CD8-positive, alpha-beta memory T cell (primary cell): ENCODE measurements around the gene ALPK3. TPM values are rescaled to one million over a fixed set of nuclear protein-coding genes. Genes with fewer than 3 reads are reported as not detected.

Source experiments
- CTCF ChIA-PET: fragments of 350-600 bp; sonication (Branson Sonifier 250); formaldehyde crosslinking; loops from one replicate; lab custom pipeline; 2021; ENCODE audit warnings: antibody characterized with exemption; lab: Charles Lee
- POLR2A ChIA-PET: fragments of 350-600 bp; sonication (Branson Sonifier 250); formaldehyde crosslinking; loops from one replicate; lab custom pipeline; 2021; ENCODE audit warnings: antibody characterized with exemption; lab: Charles Lee
- DNase-seq, 5 donors: peaks; one replicate each; pipeline versions ENCODE4 v3.0.0 to v3.0.0-alpha.2; 2020 to 2022; ENCODE audit warnings: mixed read lengths in 1 of 5
- H3K27ac ChIP-seq: one replicate; pipeline ENCODE4 v1.7.0; 2013; ENCODE audit warnings: low read depth, mild to moderate bottlenecking, low read length, moderate library complexity
- H3K27me3 ChIP-seq: 2 replicates; pipeline ENCODE4 v1.7.0; 2013; ENCODE audit warnings: low read length, mild to moderate bottlenecking; ENCODE audit not compliant: insufficient read depth, poor library complexity, severe bottlenecking
- H3K36me3 ChIP-seq: 2 replicates; pipeline ENCODE4 v1.7.0; 2013; ENCODE audit warnings: mild to moderate bottlenecking, low read length, moderate library complexity; ENCODE audit not compliant: insufficient read depth
- H3K4me1 ChIP-seq: 2 replicates; pipeline ENCODE4 v1.7.0; 2013; ENCODE audit warnings: mild to moderate bottlenecking, low read length, moderate library complexity; ENCODE audit not compliant: insufficient read depth
- H3K4me3 ChIP-seq: 2 replicates; pipeline ENCODE4 v1.7.0; 2013; ENCODE audit warnings: mild to moderate bottlenecking, low read length
- H3K9me3 ChIP-seq: 2 replicates; pipeline ENCODE4 v1.7.0; 2013; ENCODE audit warnings: mild to moderate bottlenecking, low read length
- H3K27ac Mint-ChIP-seq, 8 donors: one replicate each; pipeline ENCODE4 v1.8.0; 2020 to 2021; ENCODE audit warnings: mixed read lengths in 8 of 8, mild to moderate bottlenecking in 6 of 8, inconsistent platforms in 3 of 8, moderate library complexity in 3 of 8
- H3K27me3 Mint-ChIP-seq, 2 donors: one replicate each; pipeline ENCODE4 v1.8.0; 2020 to 2021; ENCODE audit warnings: mixed read lengths in 2 of 2, mild to moderate bottlenecking in 1 of 2, moderate library complexity in 1 of 2
- H3K36me3 Mint-ChIP-seq, 3 donors: one replicate each; pipeline ENCODE4 v1.8.0; 2020 to 2021; ENCODE audit warnings: mixed read lengths in 3 of 3, inconsistent platforms in 1 of 3, mild to moderate bottlenecking in 1 of 3
- H3K4me1 Mint-ChIP-seq, 3 donors: one replicate each; pipeline ENCODE4 v1.8.0; 2020 to 2021; ENCODE audit warnings: mixed read lengths in 3 of 3, inconsistent platforms in 1 of 3, mild to moderate bottlenecking in 1 of 3
- H3K4me3 Mint-ChIP-seq, 7 donors: one replicate each; pipeline ENCODE4 v1.8.0; 2020 to 2021; ENCODE audit warnings: mixed read lengths in 7 of 7, mild to moderate bottlenecking in 6 of 7, moderate library complexity in 4 of 7, inconsistent platforms in 2 of 7
- H3K9me3 Mint-ChIP-seq, 5 donors: one replicate each; pipeline ENCODE4 v1.8.0; 2020 to 2022; ENCODE audit warnings: mixed read lengths in 5 of 5, mild to moderate bottlenecking in 3 of 5, moderate library complexity in 2 of 5, inconsistent platforms in 1 of 5
- polyA plus RNA-seq: library from polyadenylated mRNA; unstranded; fragments of 300-500 nt; fragmentation: Illumina TruSeq; gene quantifications from one replicate; pipeline ENCODE4 v1.2.3, GENCODE V29; 2021
- total RNA-seq, 2 experiments: library from RNA; stranded (reverse); gene quantifications; one replicate each; pipeline ENCODE4 v1.2.3, GENCODE V29; 2021

Gene ALPK3
- total and polyA plus RNA-seq, 3 experiments from 2014 or later, result 0.03 to 0.18 (median 0.07) TPM

GRCh38 chr15:84793431-84794161, 23.6 kb upstream of the ALPK3 start:
- Histone ChIP-seq H3K4me3 (no peak overlapping the region), H3K27ac (no peak overlapping the region), H3K36me3 (peaks cover 8% of the 10 kb centered on the region), H3K4me1 (no peaks in the 10 kb centered on the region), H3K9me3 (no peaks in the 10 kb centered on the region), H3K27me3 (no peaks in the 10 kb centered on the region)
- ChIA-PET CTCF (no interaction called here), POLR2A (no interaction called here)
- peaks cover 12 to 76% (median 21%) of the 10 kb centered on the region in 3 donors for H3K36me3 Mint-ChIP-seq
- peaks cover 6 to 27% (median 16%) of the 10 kb centered on the region in 3 donors for H3K4me1 Mint-ChIP-seq
- H3K9me3 Mint-ChIP-seq, result no peaks in the 10 kb centered on the region
- no peaks in the 10 kb centered on the region for H3K27me3 Mint-ChIP-seq
- H3K4me3 Mint-ChIP-seq, result no peak overlapping the region
- DNase-seq, result no peak
- peak overlapping the region in 1 of 8 donors; percentile 20 for H3K27ac Mint-ChIP-seq

DNA sequence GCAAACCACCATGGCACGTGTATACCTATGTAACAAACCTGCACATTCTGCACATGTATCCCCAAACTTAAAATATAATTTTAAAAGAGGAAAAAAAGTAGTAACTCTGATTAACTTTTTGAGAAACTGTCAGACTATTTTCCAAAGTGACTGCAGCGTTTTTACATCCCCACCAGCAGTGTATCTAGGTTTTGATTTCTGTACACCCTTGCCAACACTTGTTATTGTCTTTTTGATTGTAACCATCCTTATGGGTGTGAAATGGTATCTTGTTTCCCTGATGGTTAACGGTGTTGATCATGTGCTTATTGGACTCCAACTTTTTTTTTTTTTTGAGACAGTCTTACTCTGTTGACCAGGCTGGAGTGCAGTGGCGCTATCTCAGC, 23.0 kb upstream of the ALPK3 start:
- H3K9me3 Mint-ChIP-seq, result no peaks in the 10 kb centered on the region
- ChIA-PET POLR2A (no interaction called here), CTCF (no interaction called here)
- Histone ChIP-seq H3K36me3 (peaks cover 13% of the 10 kb centered on the region), H3K27me3 (no peaks in the 10 kb centered on the region), H3K4me3 (no peak overlapping the region), H3K27ac (no peak overlapping the region), H3K9me3 (no peaks in the 10 kb centered on the region), H3K4me1 (no peaks in the 10 kb centered on the region)
- H3K36me3 Mint-ChIP-seq, result peaks cover 12 to 79% (median 21%) of the 10 kb centered on the region in 3 donors
- DNase-seq, result no peak
- H3K27me3 Mint-ChIP-seq, result no peaks in the 10 kb centered on the region
- H3K27ac Mint-ChIP-seq, result peak overlapping the region in 1 of 8 donors; percentile 47
- H3K4me1 Mint-ChIP-seq, result peaks cover 5 to 25% (median 14%) of the 10 kb centered on the region in 3 donors
- H3K4me3 Mint-ChIP-seq, result no peak overlapping the region

GRCh38 chr15:84795186-84795585, 22.0 kb upstream of the ALPK3 start:
- POLR2A ChIA-PET, result no interaction called here

GRCh38 chr15:84797212-84797611, 19.9 kb upstream of the ALPK3 start:
- Mint-ChIP-seq H3K4me1 (no peaks in the 10 kb centered on the region), H3K27ac (no peak overlapping the region), H3K9me3 (no peaks in the 10 kb centered on the region), H3K27me3 (no peaks in the 10 kb centered on the region), H3K36me3 (peaks cover 5 to 80% (median 18%) of the 10 kb centered on the region in 3 donors), H3K4me3 (no peak overlapping the region)
- H3K4me1 ChIP-seq, result no peaks in the 10 kb centered on the region
- DNase-seq, result no peak
- ChIA-PET CTCF (no interaction called here), POLR2A (no interaction called here)
- H3K9me3 ChIP-seq, result no peaks in the 10 kb centered on the region
- no peak overlapping the region for H3K27ac ChIP-seq
- H3K36me3 ChIP-seq, result peaks cover 32% of the 10 kb centered on the region
- no peak overlapping the region for H3K4me3 ChIP-seq
- H3K27me3 ChIP-seq, result no peaks in the 10 kb centered on the region

More at GRCh38 chr15:84795186-84795585, 22.0 kb upstream of the ALPK3 start:
- Mint-ChIP-seq H3K36me3 (peaks cover 12 to 83% (median 22%) of the 10 kb centered on the region in 3 donors), H3K4me1 (peaks cover 5 to 19% (median 7%) of the 10 kb centered on the region in 3 donors), H3K9me3 (no peaks in the 10 kb centered on the region), H3K27me3 (no peaks in the 10 kb centered on the region), H3K27ac (peak overlapping the region in 1 of 8 donors; percentile 54), H3K4me3 (no peak overlapping the region)
- Histone ChIP-seq H3K27me3 (no peaks in the 10 kb centered on the region), H3K4me3 (no peak overlapping the region), H3K36me3 (peaks cover 24% of the 10 kb centered on the region), H3K27ac (no peak overlapping the region), H3K9me3 (no peaks in the 10 kb centered on the region), H3K4me1 (no peaks in the 10 kb centered on the region)
- no peak for DNase-seq
- CTCF ChIA-PET, result no interaction called here

- Histone ChIP-seq H3K27ac (no peak overlapping the region), H3K36me3 (peaks cover 32% of the 10 kb centered on the region), H3K4me1 (no peaks in the 10 kb centered on the region), H3K4me3 (no peak overlapping the region), H3K9me3 (no peaks in the 10 kb centered on the region), H3K27me3 (no peaks in the 10 kb centered on the region)
- peaks cover 5 to 80% (median 16%) of the 10 kb centered on the region in 3 donors for H3K36me3 Mint-ChIP-seq
- no peak for DNase-seq
- no peak overlapping the region for H3K4me3 Mint-ChIP-seq
- no peaks in the 10 kb centered on the region for H3K9me3 Mint-ChIP-seq
- no peaks in the 10 kb centered on the region for H3K4me1 Mint-ChIP-seq
- no peaks in the 10 kb centered on the region for H3K27me3 Mint-ChIP-seq
- no peak overlapping the region for H3K27ac Mint-ChIP-seq
- ChIA-PET CTCF (no interaction called here), POLR2A (no interaction called here)
These were observed 19.4 kb upstream of the ALPK3 start for GRCh38 chr15:84797801-84798200.

DNA sequence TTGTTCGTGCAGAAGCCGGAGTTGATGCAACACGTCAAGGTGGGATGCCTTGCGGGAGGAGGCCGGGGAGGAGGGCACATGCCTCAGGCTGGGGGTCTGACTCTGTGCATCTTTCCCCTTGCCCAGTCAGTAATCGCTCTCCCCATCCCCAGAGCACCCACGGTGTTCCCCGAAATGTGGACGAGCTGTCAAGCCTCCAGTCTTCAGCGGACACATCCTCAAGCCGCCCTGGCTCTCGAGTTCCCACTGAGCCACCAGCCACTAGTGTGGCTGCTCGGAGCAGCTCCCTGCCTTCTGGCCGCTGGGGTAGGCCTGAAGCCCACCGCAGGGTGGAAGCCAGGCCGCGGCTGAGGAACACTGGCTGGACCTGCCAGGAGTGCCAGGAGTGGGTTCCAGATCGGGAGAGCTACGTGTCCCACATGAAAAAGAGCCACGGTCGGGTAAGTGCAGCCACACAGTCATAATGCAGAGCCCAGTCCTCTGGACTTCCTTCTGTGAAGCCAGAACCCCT, 18.7 kb upstream of the ALPK3 start:
- DNase-seq, result no peak
- Histone ChIP-seq H3K27me3 (no peaks in the 10 kb centered on the region), H3K4me3 (no peak overlapping the region), H3K27ac (no peak overlapping the region), H3K36me3 (peaks cover 32% of the 10 kb centered on the region), H3K4me1 (no peaks in the 10 kb centered on the region), H3K9me3 (no peaks in the 10 kb centered on the region)
- H3K36me3 Mint-ChIP-seq, result peaks cover 3 to 83% (median 16%) of the 10 kb centered on the region in 3 donors
- POLR2A ChIA-PET, result no interaction called here
- H3K4me3 Mint-ChIP-seq, result no peak overlapping the region
- no peaks in the 10 kb centered on the region for H3K4me1 Mint-ChIP-seq
- no peaks in the 10 kb centered on the region for H3K9me3 Mint-ChIP-seq
- no peaks in the 10 kb centered on the region for H3K27me3 Mint-ChIP-seq
- CTCF ChIA-PET, result no interaction called here
- H3K27ac Mint-ChIP-seq, result no peak overlapping the region

DNA sequence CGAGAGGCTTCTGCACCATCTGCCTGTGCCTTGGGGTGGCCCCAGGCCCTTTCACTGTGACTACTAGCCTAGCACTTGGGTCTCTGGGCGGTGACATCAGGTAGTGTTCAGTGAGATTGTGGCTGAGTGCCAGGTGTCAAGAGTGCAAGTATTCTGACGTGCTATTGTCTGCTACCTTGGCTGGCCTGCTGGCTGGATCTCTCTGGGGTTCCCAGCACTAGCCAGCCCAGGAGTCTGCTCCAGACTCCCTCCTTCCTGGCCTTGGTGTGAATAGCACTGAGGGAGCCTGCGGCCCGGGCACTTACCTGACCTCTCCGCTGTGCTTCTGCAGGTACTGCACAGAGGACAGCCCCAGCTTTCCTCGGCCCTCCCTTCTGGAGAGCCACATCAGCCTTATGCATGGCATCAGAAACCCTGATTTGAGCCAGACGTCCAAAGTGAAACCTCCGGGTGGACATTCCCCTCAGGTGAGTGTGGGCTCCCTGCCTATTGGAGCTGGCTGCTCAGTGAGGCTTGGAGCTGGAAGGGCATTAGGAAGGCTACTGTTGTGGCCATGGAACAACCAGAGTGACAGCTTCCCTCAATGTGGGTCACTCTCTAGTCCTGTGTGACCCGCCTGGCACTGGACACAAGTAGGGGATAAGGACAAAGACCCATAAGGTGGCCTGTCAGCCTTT, 17.5 kb upstream of the ALPK3 start:
- Mint-ChIP-seq H3K4me1 (no peaks in the 10 kb centered on the region), H3K4me3 (no peak overlapping the region), H3K9me3 (no peaks in the 10 kb centered on the region), H3K36me3 (peaks cover 0 to 82% (median 16%) of the 10 kb centered on the region in 3 donors), H3K27me3 (no peaks in the 10 kb centered on the region), H3K27ac (peak overlapping the region in 1 of 8 donors; percentile 61)
- no peak overlapping the region for H3K27ac ChIP-seq
- H3K9me3 ChIP-seq, result no peaks in the 10 kb centered on the region
- H3K27me3 ChIP-seq, result no peaks in the 10 kb centered on the region
- H3K4me1 ChIP-seq, result no peaks in the 10 kb centered on the region
- H3K36me3 ChIP-seq, result peaks cover 39% of the 10 kb centered on the region
- CTCF ChIA-PET, result no interaction called here
- POLR2A ChIA-PET, result no interaction called here
- no peak overlapping the region for H3K4me3 ChIP-seq
- no peak for DNase-seq

DNA sequence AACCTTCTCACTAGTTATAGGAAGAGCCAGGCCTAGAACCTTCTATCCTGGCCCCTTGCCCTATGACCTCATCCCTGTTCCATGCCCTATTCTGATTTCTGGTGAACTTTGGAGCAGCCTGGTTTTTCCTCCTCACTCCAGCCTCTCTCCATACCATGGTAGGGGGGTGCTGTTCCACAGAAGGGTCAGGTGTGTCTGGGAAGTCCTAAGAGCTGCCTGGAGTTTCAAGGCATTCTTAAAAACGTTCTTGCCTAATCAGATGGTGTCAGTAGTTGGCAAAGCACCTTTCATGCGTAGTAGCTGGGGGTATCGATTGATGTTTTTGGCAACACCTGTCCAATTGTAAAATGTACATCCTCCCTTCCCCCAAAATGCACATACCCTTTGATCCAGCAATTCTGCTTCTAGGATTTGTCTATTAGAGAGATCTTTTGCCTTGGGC, 16.8 kb upstream of the ALPK3 start:
- peaks cover 39% of the 10 kb centered on the region for H3K36me3 ChIP-seq
- H3K27ac Mint-ChIP-seq, result peak overlapping the region in 1 of 8 donors; percentile 77
- no peaks in the 10 kb centered on the region for H3K27me3 Mint-ChIP-seq
- H3K27me3 ChIP-seq, result no peaks in the 10 kb centered on the region
- H3K4me1 ChIP-seq, result no peaks in the 10 kb centered on the region
- ChIA-PET CTCF (interaction anchor here (1.2 kb wide), 1 partner anchor 41 kb away, joined by 3 read pairs; no protein-coding TSS in a partner anchor), POLR2A (interaction anchor here (0.6 kb wide), 1 partner anchor 33 kb away, joined by 3 read pairs; no protein-coding TSS in a partner anchor)
- no peaks in the 10 kb centered on the region for H3K4me1 Mint-ChIP-seq
- H3K27ac ChIP-seq, result no peak overlapping the region
- H3K4me3 ChIP-seq, result no peak overlapping the region
- no peak overlapping the region for H3K4me3 Mint-ChIP-seq
- H3K36me3 Mint-ChIP-seq, result peaks cover 0 to 84% (median 17%) of the 10 kb centered on the region in 3 donors
- no peak for DNase-seq
- no peaks in the 10 kb centered on the region for H3K9me3 Mint-ChIP-seq
- H3K9me3 ChIP-seq, result no peaks in the 10 kb centered on the region
